C4-2B (cell line): Measurements from ENCODE around the gene KBTBD13.

Experiments used
- CTCF ChIP-seq: fragments of 450-650 bp; conservative IDR thresholded peaks from 2 replicates; pipeline ENCODE4 v1.5.1; 2017; ENCODE audit warnings: mild to moderate bottlenecking
- ZFX ChIP-seq: fragments of 450-650 bp; IDR thresholded peaks from 2 replicates; pipeline ENCODE4 v1.6.1; 2017

GRCh38 chr15:65059369-65059750, 17.2 kb upstream of the KBTBD13 start:
- TF ChIP-seq ZFX (no peak), CTCF (no peak)
